Mesenchymal stem cell (in vitro differentiated cells and primary cell): Measurements from ENCODE around the gene STARD3NL. TPM values are rescaled to one million over a fixed set of nuclear protein-coding genes. Genes with fewer than 3 reads are reported as not detected.

Source experiments
- small RNA-seq: library from polyadenylated mRNA; stranded (forward); fragments of <200 nt; extraction: miRNeasy Mini kit (QIAGEN cat#:217004); gene quantifications from one replicate; pipeline ENCODE3, GENCODE V24; 2013; ENCODE audit warnings: low read depth

Gene STARD3NL

Small RNA genes within 50 kb of the gene (small RNA-seq; reads per million reads assigned to genes)
- not detected for gene TRGJ1
- not detected for gene TRGJ2
- not detected for gene TRGJP
- gene TRGJP1 = not detected
- not detected for gene TRGJP2
